ENCODE measurements around the gene SPACA6. TPM values are rescaled to one million over a fixed set of nuclear protein-coding genes. Genes with fewer than 3 reads are reported as not detected.

Gene SPACA6
- total RNA-seq, 1 donor from 2014 or later = 28.9 TPM

DNA sequence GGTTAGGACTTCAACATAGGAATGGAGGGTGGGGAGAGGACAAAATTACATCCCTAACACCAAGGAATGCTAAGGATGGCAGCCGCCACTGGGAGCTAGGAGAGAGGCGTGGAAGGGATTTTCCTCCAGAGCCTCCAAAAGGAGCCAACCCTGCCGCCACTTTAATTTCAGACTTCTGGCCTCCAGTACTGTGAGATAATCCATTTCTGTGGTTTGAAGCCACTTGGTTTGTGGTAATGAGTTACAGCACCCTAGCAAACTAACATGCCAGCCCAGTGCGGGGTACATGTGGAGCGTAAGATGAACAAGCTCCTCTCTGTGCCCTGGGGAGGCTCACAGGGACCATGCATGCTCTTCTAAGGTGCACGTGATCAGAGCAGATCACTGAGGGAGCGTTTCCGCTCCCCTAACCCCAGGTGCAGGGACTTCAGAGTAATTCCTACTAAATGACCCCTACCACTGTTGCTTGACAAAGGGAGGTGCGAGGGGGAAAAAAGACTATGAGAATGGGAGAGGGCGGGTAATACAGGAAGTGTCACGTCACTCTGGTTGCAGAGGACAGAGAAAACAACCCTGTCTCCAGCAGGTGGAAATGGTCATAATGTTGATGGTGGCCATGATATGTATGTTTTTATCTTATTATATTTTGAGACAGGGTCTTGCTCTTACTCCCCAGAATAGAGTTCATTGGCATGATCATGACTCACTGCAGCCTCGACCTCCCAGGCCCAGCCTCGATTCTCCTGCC, 46.5 kb downstream of the SPACA6 start:
- Mint-ChIP-seq H3K4me1 (ENCODE audit: low read depth) (no peaks in the 10 kb centered on the region), H3K27me3 (peaks cover 18% of the 10 kb centered on the region), H3K4me3 (ENCODE audit: low read depth) (no peak overlapping the region), H3K36me3 (ENCODE audit: insufficient read depth) (no peaks in the 10 kb centered on the region), H3K9me3 (ENCODE audit: low read depth) (no peaks in the 10 kb centered on the region), H3K27ac (no peak overlapping the region)
- TF ChIP-seq, protein P1, sequence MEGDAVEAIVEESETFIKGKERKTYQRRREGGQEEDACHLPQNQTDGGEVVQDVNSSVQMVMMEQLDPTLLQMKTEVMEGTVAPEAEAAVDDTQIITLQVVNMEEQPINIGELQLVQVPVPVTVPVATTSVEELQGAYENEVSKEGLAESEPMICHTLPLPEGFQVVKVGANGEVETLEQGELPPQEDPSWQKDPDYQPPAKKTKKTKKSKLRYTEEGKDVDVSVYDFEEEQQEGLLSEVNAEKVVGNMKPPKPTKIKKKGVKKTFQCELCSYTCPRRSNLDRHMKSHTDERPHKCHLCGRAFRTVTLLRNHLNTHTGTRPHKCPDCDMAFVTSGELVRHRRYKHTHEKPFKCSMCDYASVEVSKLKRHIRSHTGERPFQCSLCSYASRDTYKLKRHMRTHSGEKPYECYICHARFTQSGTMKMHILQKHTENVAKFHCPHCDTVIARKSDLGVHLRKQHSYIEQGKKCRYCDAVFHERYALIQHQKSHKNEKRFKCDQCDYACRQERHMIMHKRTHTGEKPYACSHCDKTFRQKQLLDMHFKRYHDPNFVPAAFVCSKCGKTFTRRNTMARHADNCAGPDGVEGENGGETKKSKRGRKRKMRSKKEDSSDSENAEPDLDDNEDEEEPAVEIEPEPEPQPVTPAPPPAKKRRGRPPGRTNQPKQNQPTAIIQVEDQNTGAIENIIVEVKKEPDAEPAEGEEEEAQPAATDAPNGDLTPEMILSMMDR (IDR thresholded peaks at IDR 0.05; ENCODE audit: unreplicated experiment) = no peak
- DNase-seq (ENCODE audit: low spot score, unreplicated experiment) = no peak

DNA sequence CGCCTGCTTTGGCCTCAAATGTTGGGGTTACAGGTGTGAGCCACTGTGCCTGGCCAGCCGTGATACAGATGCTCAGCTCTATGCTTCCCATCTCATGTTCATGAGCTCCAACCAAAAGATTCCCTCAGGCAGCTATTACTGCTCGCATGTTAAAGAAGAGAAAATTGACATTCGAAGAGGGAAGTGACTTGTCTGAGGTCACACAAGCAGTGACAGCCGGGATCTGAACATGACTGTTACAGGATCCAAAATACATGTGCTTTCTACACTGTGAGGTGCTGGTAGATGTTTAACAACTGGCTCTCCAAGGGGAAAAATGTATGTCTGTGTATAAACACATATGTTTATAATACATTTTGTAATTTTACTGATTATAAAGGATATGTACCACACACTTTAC, 47.2 kb downstream of the SPACA6 start:
- H3K27ac Mint-ChIP-seq = no peak overlapping the region
- H3K4me3 Mint-ChIP-seq (ENCODE audit: low read depth) = no peak overlapping the region
- H3K4me1 Mint-ChIP-seq (ENCODE audit: low read depth) = no peaks in the 10 kb centered on the region
- H3K9me3 Mint-ChIP-seq (ENCODE audit: low read depth) = no peaks in the 10 kb centered on the region
- no peak for DNase-seq (ENCODE audit: low spot score, unreplicated experiment)
- TF ChIP-seq, protein P1 (IDR thresholded peaks at IDR 0.05; ENCODE audit: unreplicated experiment) = no peak
- no peaks in the 10 kb centered on the region for H3K36me3 Mint-ChIP-seq (ENCODE audit: insufficient read depth)
- peaks cover 18% of the 10 kb centered on the region for H3K27me3 Mint-ChIP-seq

DNA sequence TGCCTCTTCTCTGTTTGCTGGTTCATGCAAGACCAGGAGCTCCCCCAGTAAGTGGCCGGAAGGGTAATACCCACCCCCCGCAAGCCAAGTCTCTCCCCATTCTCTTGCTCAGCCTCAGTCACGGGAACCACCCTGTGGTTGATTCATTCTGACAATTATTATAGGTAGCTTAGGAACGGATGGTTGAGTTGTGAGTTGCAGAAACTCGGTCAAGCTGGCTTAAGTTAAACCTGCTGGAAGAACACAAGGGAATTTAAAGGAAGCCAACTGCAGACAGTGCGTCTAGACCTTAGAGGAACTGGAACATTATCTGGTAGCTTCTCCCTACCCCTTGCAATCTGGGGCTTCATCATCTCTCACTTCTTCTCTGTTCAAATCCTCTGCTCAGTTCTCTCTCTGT, 49.7 kb downstream of the SPACA6 start:
- H3K4me1 Mint-ChIP-seq (ENCODE audit: low read depth) = no peaks in the 10 kb centered on the region
- TF ChIP-seq, protein P1 (IDR thresholded peaks at IDR 0.05; ENCODE audit: unreplicated experiment) = no peak
- H3K9me3 Mint-ChIP-seq (ENCODE audit: low read depth) = peaks cover 3% of the 10 kb centered on the region
- DNase-seq (ENCODE audit: low spot score, unreplicated experiment) = no peak
- no peaks in the 10 kb centered on the region for H3K36me3 Mint-ChIP-seq (ENCODE audit: insufficient read depth)
- H3K4me3 Mint-ChIP-seq (ENCODE audit: low read depth) = no peak overlapping the region
- peaks cover 14% of the 10 kb centered on the region for H3K27me3 Mint-ChIP-seq
- H3K27ac Mint-ChIP-seq = no peak overlapping the region

DNA sequence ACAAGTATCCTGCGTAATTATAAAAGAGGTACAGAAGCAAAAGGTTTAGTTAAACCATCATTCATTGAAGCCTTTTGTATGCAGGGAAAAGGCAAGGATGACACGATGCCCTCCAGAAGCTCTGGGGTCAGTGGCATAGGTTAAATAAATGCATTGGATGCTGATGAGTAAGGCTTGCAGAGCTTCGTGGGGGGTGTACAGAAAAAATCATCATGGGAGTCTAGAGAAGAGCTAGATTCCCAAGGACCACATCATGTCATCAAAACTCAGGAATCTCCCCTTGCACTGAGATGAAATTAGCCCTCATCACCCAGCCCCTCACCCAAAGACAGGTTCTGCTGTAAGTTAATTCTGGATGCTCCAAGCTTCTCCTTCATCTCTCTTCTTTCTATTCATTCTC, 50.3 kb downstream of the SPACA6 start:
- TF ChIP-seq, protein P1 (IDR thresholded peaks at IDR 0.05; ENCODE audit: unreplicated experiment) = no peak
- Mint-ChIP-seq H3K27ac (no peak overlapping the region), H3K9me3 (ENCODE audit: low read depth) (peaks cover 3% of the 10 kb centered on the region), H3K36me3 (ENCODE audit: insufficient read depth) (no peaks in the 10 kb centered on the region), H3K4me3 (ENCODE audit: low read depth) (no peak overlapping the region), H3K4me1 (ENCODE audit: low read depth) (no peaks in the 10 kb centered on the region), H3K27me3 (peaks cover 17% of the 10 kb centered on the region)
- no peak for DNase-seq (ENCODE audit: low spot score, unreplicated experiment)

DNA sequence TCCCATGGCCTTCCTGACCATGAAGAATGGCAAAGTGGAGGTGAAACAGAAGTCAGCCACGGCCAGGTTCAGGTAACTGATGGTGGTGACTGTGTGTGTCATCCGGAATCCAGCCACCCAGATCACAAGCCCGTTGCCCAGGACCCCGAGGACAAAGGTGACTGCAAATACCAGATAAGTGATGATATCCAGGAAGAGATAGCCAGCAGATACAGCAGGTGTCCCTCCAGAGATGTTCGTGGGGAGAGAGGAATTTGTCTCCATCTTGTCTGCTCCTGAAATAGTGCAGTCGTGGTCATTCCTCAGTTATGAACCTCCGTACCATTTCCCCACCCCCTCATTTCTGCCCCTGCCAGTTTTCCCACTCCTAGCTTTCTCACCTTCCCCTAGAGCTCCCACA, 53.6 kb downstream of the SPACA6 start:
- Mint-ChIP-seq H3K4me3 (ENCODE audit: low read depth) (no peak overlapping the region), H3K27me3 (peaks cover 16% of the 10 kb centered on the region), H3K36me3 (ENCODE audit: insufficient read depth) (no peaks in the 10 kb centered on the region), H3K9me3 (ENCODE audit: low read depth) (peaks cover 6% of the 10 kb centered on the region), H3K4me1 (ENCODE audit: low read depth) (no peaks in the 10 kb centered on the region), H3K27ac (no peak overlapping the region)
- TF ChIP-seq, protein P1 (IDR thresholded peaks at IDR 0.05; ENCODE audit: unreplicated experiment) = no peak
- no peak for DNase-seq (ENCODE audit: low spot score, unreplicated experiment)

Measured in progenitor cell of endocrine pancreas (in vitro differentiated cells).